HG03097 (cell line): ENCODE measurements around the gene TRAPPC2B.
"Not testable (repeated sequence)": the region's sequence is repeated elsewhere in the genome, so short reads cannot be mapped to it uniquely, and the experiment has no call there.

Experiments
- ATAC-seq: cut with Tn5 transposase; IDR thresholded peaks from one replicate; pipeline ENCODE4 v1.9.1; 2021; ENCODE audit not compliant: unreplicated experiment, low FRiP score

TRAPPC2B gene

GRCh38 chr19:57366776-57367175 lies 3.4 kb downstream of the TRAPPC2B start:
- ATAC-seq: no peak

GRCh38 chr19:57374179-57374578 lies 10.8 kb downstream of the TRAPPC2B start:
- ATAC-seq: no peak

GRCh38 chr19:57374647-57375046 lies 11.3 kb downstream of the TRAPPC2B start:
- ATAC-seq: not testable (repeated sequence)

GRCh38 chr19:57376151-57376550 lies 12.8 kb downstream of the TRAPPC2B start:
- no peak for ATAC-seq

- no peak for ATAC-seq
These were observed 14.3 kb downstream of the TRAPPC2B start for GRCh38 chr19:57377498-57378146.

GRCh38 chr19:57380923-57381322 lies 17.6 kb downstream of the TRAPPC2B start:
- no peak for ATAC-seq

- no peak for ATAC-seq
These were observed 19.6 kb downstream of the TRAPPC2B start for GRCh38 chr19:57382806-57383488.

GRCh38 chr19:57389194-57389729 lies 25.9 kb downstream of the TRAPPC2B start:
- ATAC-seq: no peak

GRCh38 chr19:57389730-57390598 lies 26.6 kb downstream of the TRAPPC2B start, which contains the start of gene ZNF548:
Gene ZNF548, plus strand, starts transcription at chr19:57389854. Its CDS starts 246 bp downstream, at chr19:57390100.
- peak; percentile 98 for ATAC-seq

GRCh38 chr19:57395710-57396109 lies 32.4 kb downstream of the TRAPPC2B start:
- no peak for ATAC-seq

- ATAC-seq: no peak
These were observed 35.5 kb downstream of the TRAPPC2B start for GRCh38 chr19:57398868-57399267.

- no peak for ATAC-seq
These were observed 40.6 kb downstream of the TRAPPC2B start for GRCh38 chr19:57403737-57404563.

- no peak for ATAC-seq
These were observed 43.3 kb downstream of the TRAPPC2B start for GRCh38 chr19:57406516-57407123.

- ATAC-seq: peak; percentile 95
These were observed 47.7 kb downstream of the TRAPPC2B start, which contains the start of gene ZNF17 for GRCh38 chr19:57410877-57411671. Gene ZNF17, plus strand, starts transcription at chr19:57411161. Its CDS starts 2,455 bp downstream, at chr19:57413616.
